HFFc6 (cell line): Measurements from ENCODE around the gene CDK17. TPM values are rescaled to one million over a fixed set of nuclear protein-coding genes. Genes with fewer than 3 reads are reported as not detected.
A peak's percentile ranks its signal among the peaks of the same experiment; 100 is the strongest.

ENCODE experiments used
- DNase-seq: peaks from one replicate; pipeline ENCODE4 v3.0.0-alpha.2; 2018
- H3K27ac Mint-ChIP-seq: 2 replicates; pipeline ENCODE4 v1.8.0; 2020; ENCODE audit warnings: mild to moderate bottlenecking, mixed read lengths
- H3K27me3 Mint-ChIP-seq: 2 replicates; pipeline ENCODE4 v1.8.0; 2021; ENCODE audit warnings: mild to moderate bottlenecking, moderate library complexity, mixed read lengths; ENCODE audit not compliant: insufficient read depth
- H3K36me3 Mint-ChIP-seq: 2 replicates; pipeline ENCODE4 v1.8.0; 2021; ENCODE audit warnings: low read depth, mixed read lengths
- H3K4me1 Mint-ChIP-seq: 2 replicates; pipeline ENCODE4 v1.8.0; 2020; ENCODE audit warnings: low read depth, mixed read lengths
- H3K4me3 Mint-ChIP-seq: 2 replicates; pipeline ENCODE4 v1.8.0; 2020; ENCODE audit warnings: mild to moderate bottlenecking, moderate library complexity, mixed read lengths
- H3K9me3 Mint-ChIP-seq: 2 replicates; pipeline ENCODE4 v1.8.0; 2020; ENCODE audit warnings: mild to moderate bottlenecking, mixed read lengths
- CTCF ChIP-seq: fragments of 200-600 bp; sonication (generic); IDR thresholded peaks from 2 replicates; pipeline ENCODE4 v1.5.0; 2021; ENCODE audit warnings: antibody characterized with exemption, mild to moderate bottlenecking
- total RNA-seq, 6 experiments: library from RNA; stranded (reverse); fragmentation: NEBNext Ultra II Directional; extraction: Animal tissue kit (Norgen Biotek cat#: 25700); gene quantifications; 2 replicates in 1 of 6; 3 replicates in 5 of 6; pipeline ENCODE4 v1.2.3, GENCODE V29; 2021

CDK17 gene
- total RNA-seq, 6 experiments from 2014 or later = 24.6 to 28.8 (median 26.5) TPM

GRCh38 chr12:96356831-96357230 is 43.4 kb downstream of the CDK17 start:
- Mint-ChIP-seq H3K4me1 (peaks cover 82% of the 10 kb centered on the region), H3K4me3 (no peak overlapping the region), H3K27me3 (no peaks in the 10 kb centered on the region), H3K36me3 (peaks cover 3% of the 10 kb centered on the region; the same call in 1 of the 2 replicates), H3K9me3 (no peaks in the 10 kb centered on the region), H3K27ac (no peak overlapping the region)
- no peak for TF ChIP-seq CTCF
- DNase-seq = no peak

- peaks cover 82% of the 10 kb centered on the region for H3K4me1 Mint-ChIP-seq
- no peaks in the 10 kb centered on the region for H3K9me3 Mint-ChIP-seq
- TF ChIP-seq CTCF = no peak
- H3K36me3 Mint-ChIP-seq = no peaks in the 10 kb centered on the region
- no peak overlapping the region for H3K4me3 Mint-ChIP-seq
- no peaks in the 10 kb centered on the region for H3K27me3 Mint-ChIP-seq
- no peak for DNase-seq
- H3K27ac Mint-ChIP-seq = no peak overlapping the region
Observed at GRCh38 chr12:96354844-96355534, 45.2 kb downstream of the CDK17 start.

- H3K4me3 Mint-ChIP-seq = no peak overlapping the region
- TF ChIP-seq CTCF = no peak
- no peaks in the 10 kb centered on the region for H3K27me3 Mint-ChIP-seq
- no peaks in the 10 kb centered on the region for H3K9me3 Mint-ChIP-seq
- peaks cover 80% of the 10 kb centered on the region for H3K4me1 Mint-ChIP-seq
- H3K36me3 Mint-ChIP-seq = no peaks in the 10 kb centered on the region
- peak overlapping the region; percentile 10; the same call in 1 of the 2 replicates for H3K27ac Mint-ChIP-seq
- no peak for DNase-seq
Observed at GRCh38 chr12:96354326-96354725, 45.9 kb downstream of the CDK17 start.

- no peak for TF ChIP-seq CTCF
- H3K36me3 Mint-ChIP-seq = no peaks in the 10 kb centered on the region
Observed at GRCh38 chr12:96352161-96352835, 47.9 kb downstream of the CDK17 start.

GRCh38 chr12:96350982-96351381 is 49.3 kb downstream of the CDK17 start:
- H3K36me3 Mint-ChIP-seq = 0 out of 2 replicates have a peak, but pooled peaks cover under 1% of the 10 kb centered on the region
- peaks cover 87% of the 10 kb centered on the region for H3K4me1 Mint-ChIP-seq
- 0 out of 2 replicates have a peak overlapping the region, but pooled peaks have one; percentile 2 for H3K27ac Mint-ChIP-seq
- H3K27me3 Mint-ChIP-seq = no peaks in the 10 kb centered on the region; the same call in 1 of the 2 replicates
- TF ChIP-seq CTCF = no peak
- no peaks in the 10 kb centered on the region for H3K9me3 Mint-ChIP-seq
- H3K4me3 Mint-ChIP-seq = no peak overlapping the region
- no peak for DNase-seq

More at GRCh38 chr12:96352161-96352835, 47.9 kb downstream of the CDK17 start:
- Mint-ChIP-seq H3K27ac (peak overlapping the region; percentile 4; the same call in 1 of the 2 replicates), H3K4me1 (peaks cover 89% of the 10 kb centered on the region), H3K9me3 (no peaks in the 10 kb centered on the region), H3K27me3 (no peaks in the 10 kb centered on the region; the same call in 1 of the 2 replicates), H3K4me3 (no peak overlapping the region)
- DNase-seq = no peak
